IPS-18a (cell line): ENCODE data around the gene SNUPN.
"Not testable (repeated sequence)": the region's sequence is repeated elsewhere in the genome, so short reads cannot be mapped to it uniquely, and the experiment has no call there.

Source experiments
- H3K27ac ChIP-seq: one replicate; pipeline ENCODE4 v1.5.1; 2013; ENCODE audit warnings: low read length
- H3K27me3 ChIP-seq: one replicate; pipeline ENCODE4 v1.6.1; 2013; ENCODE audit warnings: mild to moderate bottlenecking, low read length; ENCODE audit not compliant: control insufficient read depth, insufficient read depth
- H3K36me3 ChIP-seq: one replicate; pipeline ENCODE4 v1.6.1; 2013; ENCODE audit warnings: low read depth, low read length; ENCODE audit not compliant: control insufficient read depth
- H3K4me1 ChIP-seq: one replicate; pipeline ENCODE4 v1.6.1; 2013; ENCODE audit warnings: low read depth, low read length; ENCODE audit not compliant: control insufficient read depth
- H3K4me3 ChIP-seq: one replicate; pipeline ENCODE4 v1.5.1; 2013; ENCODE audit warnings: low read length
- H3K9ac ChIP-seq: one replicate; pipeline ENCODE4 v1.6.1; 2013; ENCODE audit warnings: mild to moderate bottlenecking, low read length, moderate library complexity
- H3K9me3 ChIP-seq: one replicate; pipeline ENCODE4 v1.6.1; 2013; ENCODE audit warnings: low read depth, low read length; ENCODE audit not compliant: control insufficient read depth

SNUPN gene

DNA sequence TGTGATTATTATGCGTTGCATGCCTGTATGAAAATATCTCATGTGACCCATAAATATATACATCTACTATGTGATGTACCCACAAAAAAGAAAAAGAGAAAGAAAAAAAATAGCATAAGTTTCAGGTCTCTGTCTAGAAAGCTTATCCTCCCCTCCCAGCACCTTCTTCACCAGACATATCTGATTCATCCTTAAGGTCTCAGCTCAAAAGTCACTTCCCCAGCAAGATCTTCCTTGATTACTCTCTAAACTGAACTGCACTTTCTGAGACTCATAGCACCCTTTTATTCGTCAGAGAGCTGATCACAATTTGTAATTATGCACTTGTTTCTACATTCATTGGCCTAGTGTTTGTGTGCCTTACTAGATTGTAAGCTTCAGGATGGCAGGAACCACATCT is 35.3 kb downstream of the SNUPN start:
- Histone ChIP-seq H3K9ac (no peak overlapping the region), H3K27me3 (no peaks in the 10 kb centered on the region), H3K36me3 (no peaks in the 10 kb centered on the region), H3K27ac (no peak overlapping the region), H3K4me1 (no peaks in the 10 kb centered on the region), H3K9me3 (no peaks in the 10 kb centered on the region), H3K4me3 (no peak overlapping the region)

DNA sequence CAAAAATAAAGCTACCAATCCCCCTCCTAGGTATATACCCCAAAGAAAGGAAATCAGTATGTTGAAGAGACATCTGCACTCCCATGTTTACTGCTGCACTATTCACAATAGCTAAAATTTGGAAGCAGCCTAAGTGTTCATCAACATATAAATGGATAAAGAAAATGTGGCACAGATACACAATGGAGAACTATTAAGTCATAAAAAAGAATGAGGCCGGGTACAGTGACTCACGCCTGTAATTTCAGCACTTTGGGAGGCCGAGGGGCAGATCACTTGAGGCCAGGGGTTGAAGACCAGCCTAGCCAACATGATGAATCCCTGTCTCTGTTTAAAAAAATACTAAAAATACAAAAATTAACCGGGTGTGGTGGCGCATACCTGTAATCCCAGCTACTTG is 36.5 kb downstream of the SNUPN start:
- Histone ChIP-seq H3K36me3 (no peaks in the 10 kb centered on the region), H3K27ac (no peak overlapping the region), H3K27me3 (no peaks in the 10 kb centered on the region), H3K9me3 (no peaks in the 10 kb centered on the region), H3K4me1 (no peaks in the 10 kb centered on the region), H3K4me3 (no peak overlapping the region), H3K9ac (no peak overlapping the region)

GRCh38 chr15:75586422-75586821 is 39.1 kb downstream of the SNUPN start:
- not testable (repeated sequence) for H3K4me1 ChIP-seq, H3K9me3 ChIP-seq, H3K27me3 ChIP-seq, H3K27ac ChIP-seq, H3K36me3 ChIP-seq, H3K4me3 ChIP-seq, H3K9ac ChIP-seq

DNA sequence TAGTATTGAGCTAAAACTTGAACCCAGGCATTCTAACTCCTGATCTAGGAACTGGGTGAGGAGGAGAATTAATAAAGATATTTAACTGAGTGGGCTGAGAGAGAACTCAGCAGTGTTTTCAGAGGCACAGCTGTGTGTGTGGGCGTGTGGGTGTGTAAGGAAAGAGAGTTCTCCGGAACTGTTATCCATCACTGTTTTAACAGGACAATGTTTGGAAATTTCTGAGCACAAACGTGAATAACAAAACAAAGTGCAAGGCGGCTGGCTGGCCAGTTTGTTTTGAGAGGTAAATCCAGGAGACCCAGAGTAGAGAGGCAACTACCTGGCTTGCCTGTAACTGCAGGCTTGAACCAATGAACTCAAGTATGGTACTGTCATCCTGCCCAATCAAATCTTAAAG is 41.4 kb downstream of the SNUPN start:
- Histone ChIP-seq H3K36me3 (no peaks in the 10 kb centered on the region), H3K9ac (no peak overlapping the region), H3K4me3 (no peak overlapping the region), H3K27ac (no peak overlapping the region), H3K4me1 (peaks cover 6% of the 10 kb centered on the region), H3K9me3 (no peaks in the 10 kb centered on the region), H3K27me3 (no peaks in the 10 kb centered on the region)

DNA sequence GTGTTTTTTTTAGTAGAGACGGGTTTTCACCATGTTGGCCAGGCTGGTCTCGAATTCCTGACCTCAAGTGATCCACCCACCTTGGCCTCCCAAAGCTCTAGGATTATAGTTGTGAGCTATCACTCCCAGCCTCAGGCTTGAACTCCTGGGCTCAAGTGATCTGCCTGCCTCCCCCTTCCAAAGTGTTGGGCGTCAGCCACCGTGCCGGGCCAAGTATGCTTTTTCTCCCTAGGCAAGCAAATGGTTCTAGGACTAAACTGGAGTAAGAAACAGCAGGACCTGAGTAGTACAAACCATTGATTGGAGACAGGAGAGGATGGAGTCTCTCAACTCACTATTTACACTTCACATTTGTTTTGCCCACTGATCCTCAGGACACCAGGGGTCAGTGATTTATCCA is 41.8 kb downstream of the SNUPN start:
- Histone ChIP-seq H3K27me3 (no peaks in the 10 kb centered on the region), H3K36me3 (no peaks in the 10 kb centered on the region), H3K27ac (no peak overlapping the region), H3K9me3 (no peaks in the 10 kb centered on the region), H3K4me3 (no peak overlapping the region), H3K4me1 (peaks cover 6% of the 10 kb centered on the region), H3K9ac (no peak overlapping the region)

GRCh38 chr15:75582943-75583342 is 42.6 kb downstream of the SNUPN start:
- not testable (repeated sequence) for H3K4me1 ChIP-seq, H3K4me3 ChIP-seq, H3K9me3 ChIP-seq, H3K27me3 ChIP-seq, H3K9ac ChIP-seq, H3K27ac ChIP-seq, H3K36me3 ChIP-seq

GRCh38 chr15:75578948-75579920 is 46.3 kb downstream of the SNUPN start, which contains the start of gene PTPN9:
Gene PTPN9, minus strand, starts transcription at chr15:75579315. Its CDS starts 539 bp downstream, at chr15:75578776.
- Histone ChIP-seq H3K4me3 (peak within 1 kb of the TSS; percentile 87), H3K36me3 (no peaks in the 10 kb centered on the region), H3K27me3 (no peaks in the 10 kb centered on the region), H3K27ac (peak within 1 kb of the TSS; percentile 68), H3K9ac (peak within 1 kb of the TSS; percentile 88), H3K4me1 (peaks cover 11% of the 10 kb centered on the region), H3K9me3 (no peaks in the 10 kb centered on the region)

DNA sequence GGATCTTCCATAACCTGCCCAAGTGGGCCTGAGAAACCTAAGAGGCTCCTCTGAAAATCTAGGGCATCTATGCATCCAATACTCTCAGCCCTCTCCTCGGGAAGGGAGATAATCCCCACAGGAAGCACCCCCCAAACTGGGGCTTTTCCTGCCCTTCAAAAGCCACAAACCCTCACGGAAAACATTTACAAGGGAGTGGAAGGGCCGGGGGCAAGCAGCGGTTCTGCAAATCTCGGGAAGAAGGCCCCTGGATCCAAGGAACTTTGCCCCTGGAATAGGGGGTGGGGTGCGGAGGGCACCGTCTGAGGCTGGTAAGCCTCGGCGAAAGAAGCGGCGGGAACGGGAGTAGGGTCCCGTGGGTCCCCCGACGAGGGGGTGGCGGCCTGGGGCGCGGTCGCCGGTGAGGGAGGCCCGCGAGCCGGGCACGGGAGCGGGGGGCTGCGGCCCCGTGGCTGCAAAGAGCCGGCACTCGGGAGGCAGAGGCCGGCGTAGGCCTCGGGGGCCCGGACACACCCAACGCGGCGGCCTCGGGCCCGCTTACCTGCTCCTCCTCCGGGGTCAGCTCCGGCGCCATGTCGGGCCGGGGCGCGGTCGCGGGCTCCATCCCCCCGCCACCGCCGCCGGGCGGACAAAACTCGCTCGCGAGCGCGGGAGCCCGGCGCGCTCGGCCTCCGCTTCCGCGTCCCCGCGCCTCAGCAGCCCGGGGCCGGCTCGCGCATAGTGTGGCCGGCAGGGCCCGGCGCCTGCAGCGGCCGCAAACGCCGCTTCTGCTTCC is 47.2 kb downstream of the SNUPN start:
- peak overlapping the region; percentile 87 for H3K4me3 ChIP-seq
- H3K27ac ChIP-seq = peak overlapping the region; percentile 68
- H3K9ac ChIP-seq = peak overlapping the region; percentile 88
- H3K9me3 ChIP-seq = no peaks in the 10 kb centered on the region
- no peaks in the 10 kb centered on the region for H3K27me3 ChIP-seq
- peaks cover 15% of the 10 kb centered on the region for H3K4me1 ChIP-seq
- no peaks in the 10 kb centered on the region for H3K36me3 ChIP-seq

- H3K4me3 ChIP-seq = peak overlapping the region; percentile 87
- peaks cover 22% of the 10 kb centered on the region for H3K4me1 ChIP-seq
- H3K27ac ChIP-seq = peak overlapping the region; percentile 68
- no peaks in the 10 kb centered on the region for H3K9me3 ChIP-seq
- no peaks in the 10 kb centered on the region for H3K36me3 ChIP-seq
- peak overlapping the region; percentile 88 for H3K9ac ChIP-seq
- no peaks in the 10 kb centered on the region for H3K27me3 ChIP-seq
Observed at GRCh38 chr15:75577401-75578172, 47.9 kb downstream of the SNUPN start.

- H3K27ac ChIP-seq = no peak overlapping the region
- H3K4me3 ChIP-seq = peak overlapping the region; percentile 25
- H3K36me3 ChIP-seq = no peaks in the 10 kb centered on the region
- H3K9ac ChIP-seq = no peak overlapping the region
- H3K27me3 ChIP-seq = no peaks in the 10 kb centered on the region
- peaks cover 16% of the 10 kb centered on the region for H3K4me1 ChIP-seq
- H3K9me3 ChIP-seq = no peaks in the 10 kb centered on the region
Observed at GRCh38 chr15:75573648-75574384, 51.7 kb downstream of the SNUPN start.
